ENCODE results near the gene ATP11B.
A peak's percentile ranks its signal among the peaks of the same experiment; 100 is the strongest.
"Not testable (repeated sequence)": the region's sequence is repeated elsewhere in the genome, so short reads cannot be mapped to it uniquely, and the experiment has no call there.

ATP11B gene

DNA sequence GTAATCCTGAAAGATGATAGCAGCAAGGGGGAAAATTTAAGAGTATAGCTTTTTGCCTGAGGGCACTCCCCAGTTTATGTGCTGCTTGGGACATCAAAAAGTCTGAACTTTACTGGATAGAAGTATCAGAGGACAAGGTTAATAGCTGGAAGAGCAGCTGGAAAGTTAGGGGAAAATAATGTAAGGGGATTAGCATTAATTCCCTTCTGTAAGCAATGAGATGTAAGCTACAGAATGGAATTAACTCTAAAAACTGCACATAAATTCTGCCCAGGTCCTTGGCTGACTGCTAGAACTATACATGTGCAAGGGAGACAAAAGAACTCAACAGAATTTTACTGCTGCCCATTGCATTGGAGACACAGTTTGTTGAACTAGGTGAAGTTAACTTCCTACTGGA is 55.6 kb downstream of the ATP11B start:
- no peak for DNase-seq

DNA sequence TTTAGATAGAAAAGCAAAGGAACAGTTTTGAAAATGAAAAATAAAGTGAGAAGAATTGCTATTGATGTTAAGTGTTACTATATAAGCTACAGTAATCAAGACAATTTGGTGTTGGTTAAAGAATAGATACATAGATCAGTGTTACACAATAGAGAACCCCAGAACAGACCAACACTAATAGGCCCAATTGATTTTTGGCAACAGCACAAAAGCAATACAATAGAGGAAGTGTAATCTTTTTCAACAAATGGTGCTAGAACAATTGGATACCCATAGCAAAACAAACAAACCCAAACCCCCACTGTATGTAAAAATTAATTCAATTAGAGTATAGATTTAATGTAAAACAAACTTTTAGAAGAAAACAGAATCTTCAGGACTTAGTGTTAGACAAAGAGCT is 61.8 kb downstream of the ATP11B start:
- no peak for DNase-seq

DNA sequence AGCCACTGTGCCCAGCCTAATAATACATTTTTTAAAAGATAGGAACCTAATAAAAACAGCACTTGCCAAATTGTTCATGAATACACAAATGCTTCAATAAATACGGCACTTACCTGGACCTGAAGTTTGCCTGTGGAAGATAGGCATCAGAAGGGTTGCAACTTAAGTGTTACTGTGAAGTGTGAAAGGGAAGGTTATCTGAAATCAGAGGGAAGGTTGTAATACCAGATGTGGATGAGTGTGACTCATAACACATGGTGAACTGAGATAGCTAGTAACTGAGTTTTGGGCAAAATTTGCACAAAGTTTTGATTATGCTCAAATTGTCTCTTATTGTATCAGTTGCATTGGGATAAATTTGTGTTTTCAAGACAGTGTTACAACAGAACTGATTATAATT is 68.0 kb downstream of the ATP11B start:
- peak; percentile 59 for DNase-seq

DNA sequence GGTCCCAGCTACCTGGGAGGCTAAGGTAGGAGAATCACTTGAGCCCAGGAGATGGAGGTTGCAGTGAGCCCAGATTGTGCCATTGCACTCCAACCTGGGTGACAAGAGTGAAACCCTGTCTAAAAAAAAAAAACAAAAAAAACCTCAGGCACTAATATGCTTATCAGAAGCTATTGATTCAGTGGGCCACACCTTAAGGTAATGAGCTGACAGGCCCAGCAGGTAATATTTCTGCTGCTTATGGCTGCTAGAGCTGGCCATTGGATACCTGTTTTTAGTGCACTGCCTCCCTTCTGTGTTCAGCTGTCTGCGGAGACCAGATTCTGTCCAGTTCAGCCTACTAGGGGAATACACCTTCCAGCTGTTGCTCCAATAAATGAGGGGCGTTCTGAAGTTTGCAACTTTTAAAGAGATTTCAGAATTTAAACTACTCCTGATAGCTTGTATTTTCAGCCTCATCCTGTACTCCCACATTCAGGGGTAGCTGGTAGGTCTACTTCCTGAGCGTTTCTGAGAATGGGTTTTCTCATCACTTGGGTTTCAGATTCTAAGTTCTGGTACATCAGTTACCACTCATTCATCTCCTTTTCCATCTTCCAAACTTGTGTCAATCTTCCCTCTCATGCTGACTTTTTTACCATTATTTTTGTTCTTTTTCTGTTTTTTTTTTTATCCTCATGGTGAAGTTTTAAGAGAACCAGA is 69.0 kb downstream of the ATP11B start:
- DNase-seq: no peak

DNA sequence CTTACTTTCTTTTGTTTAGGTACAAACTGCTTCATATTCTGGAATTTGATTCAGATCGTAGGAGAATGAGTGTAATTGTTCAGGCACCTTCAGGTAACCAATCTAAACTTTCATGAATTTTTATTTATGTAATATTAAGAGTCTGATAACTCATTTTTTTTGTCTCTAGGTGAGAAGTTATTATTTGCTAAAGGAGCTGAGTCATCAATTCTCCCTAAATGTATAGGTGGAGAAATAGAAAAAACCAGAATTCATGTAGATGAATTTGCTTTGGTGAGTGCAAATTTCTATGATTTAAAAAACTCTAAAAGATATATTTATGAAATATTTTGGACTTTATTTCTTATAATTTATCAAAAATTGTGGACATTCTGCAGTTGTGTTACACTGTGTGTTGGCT is 75.8 kb downstream of the ATP11B start:
- DNase-seq: no peak

DNA sequence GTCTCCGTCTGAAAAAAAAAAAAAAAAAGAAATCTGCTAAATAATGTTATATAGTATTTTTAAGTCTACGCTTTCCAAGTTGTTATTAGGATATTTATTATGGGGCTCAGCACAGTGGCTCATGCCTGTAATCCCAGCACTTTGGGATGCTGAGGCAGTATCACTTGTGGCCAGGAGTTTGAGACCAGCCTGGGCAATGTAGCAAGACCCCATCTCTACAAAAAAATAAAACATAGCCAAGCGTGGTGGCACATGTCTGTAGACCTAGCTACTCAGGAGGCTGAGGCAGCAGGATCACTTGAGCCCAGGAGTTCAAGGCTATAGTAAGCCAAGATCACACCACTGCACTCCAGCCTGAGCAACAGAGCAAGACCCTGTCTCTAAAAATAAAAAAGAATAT is 77.6 kb downstream of the ATP11B start:
- DNase-seq: not testable (repeated sequence)

DNA sequence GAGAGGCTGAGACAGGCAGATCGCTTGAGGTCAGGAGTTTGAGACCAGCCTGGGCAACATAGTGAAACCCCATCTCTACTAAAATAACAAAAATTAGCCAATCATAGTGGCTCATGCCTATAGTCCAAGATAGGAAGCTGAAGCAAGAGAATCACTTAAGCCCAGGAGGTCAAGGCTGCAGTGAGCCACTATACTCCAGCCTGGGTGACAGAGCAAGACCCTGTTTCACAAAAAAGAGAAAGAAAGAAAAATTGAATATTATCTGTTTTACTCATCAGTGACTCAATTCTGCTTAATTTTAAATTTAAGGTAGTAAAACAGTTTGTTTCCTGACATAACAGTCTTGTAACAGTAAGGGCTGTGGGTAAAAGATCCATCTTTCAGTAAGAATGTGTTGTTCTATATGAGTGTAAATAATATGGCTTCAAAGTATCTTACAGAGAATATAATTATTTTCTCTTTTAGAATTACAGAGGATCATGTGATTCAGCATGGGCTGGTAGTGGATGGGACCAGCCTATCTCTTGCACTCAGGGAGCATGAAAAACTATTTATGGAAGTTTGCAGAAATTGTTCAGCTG is 85.8 kb downstream of the ATP11B start:
- no peak for DNase-seq

DNA sequence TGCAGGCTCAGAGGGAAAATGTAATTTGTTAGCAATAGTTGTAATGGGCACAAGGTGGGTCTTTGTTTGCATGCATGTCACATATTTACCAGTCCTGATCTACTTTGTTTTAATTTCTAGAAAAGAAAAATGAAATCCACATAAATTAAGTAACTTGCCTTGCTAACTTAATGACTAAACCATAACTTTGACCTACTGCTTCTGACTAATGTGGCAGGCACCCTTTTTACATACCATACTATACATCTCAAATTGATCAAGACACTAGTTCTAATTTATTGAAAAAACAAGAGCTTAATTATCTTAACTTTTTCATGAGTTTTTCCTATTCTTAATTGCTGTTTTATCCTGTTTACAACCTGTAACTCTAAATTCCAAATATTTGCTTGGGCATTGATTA is 93.2 kb downstream of the ATP11B start:
- DNase-seq: no peak

DNA sequence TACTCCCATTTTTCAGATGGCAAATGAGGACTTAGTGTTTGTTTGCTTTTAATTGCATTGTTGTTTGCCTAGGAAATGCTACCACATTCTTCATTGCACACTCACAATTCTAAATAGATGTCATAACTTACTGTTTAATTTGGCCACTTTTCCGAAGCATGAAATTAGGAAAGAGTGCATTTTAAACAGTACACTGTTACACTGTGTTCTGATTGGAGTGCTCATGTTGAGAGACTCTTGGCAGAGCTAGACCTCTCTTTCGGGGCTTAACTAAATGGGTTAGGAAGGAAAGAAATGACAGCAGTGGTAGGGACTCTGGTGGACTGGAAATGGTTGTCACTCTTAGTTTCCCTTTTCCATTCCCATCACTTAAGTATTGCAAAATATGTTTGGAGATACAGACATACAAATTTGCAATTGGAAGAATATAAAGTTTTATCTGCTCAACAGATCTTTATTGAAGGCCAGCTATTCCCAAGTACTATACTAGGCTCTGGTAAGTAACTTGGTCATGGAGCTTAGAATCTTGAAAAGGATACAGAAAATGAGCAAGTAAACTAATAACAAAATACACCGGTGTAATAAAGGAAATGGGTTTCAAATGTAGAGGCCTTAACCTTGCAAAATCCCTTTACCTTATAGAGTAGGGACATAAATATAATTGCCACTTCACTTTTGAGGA is 96.8 kb downstream of the ATP11B start:
- no peak for DNase-seq

DNA sequence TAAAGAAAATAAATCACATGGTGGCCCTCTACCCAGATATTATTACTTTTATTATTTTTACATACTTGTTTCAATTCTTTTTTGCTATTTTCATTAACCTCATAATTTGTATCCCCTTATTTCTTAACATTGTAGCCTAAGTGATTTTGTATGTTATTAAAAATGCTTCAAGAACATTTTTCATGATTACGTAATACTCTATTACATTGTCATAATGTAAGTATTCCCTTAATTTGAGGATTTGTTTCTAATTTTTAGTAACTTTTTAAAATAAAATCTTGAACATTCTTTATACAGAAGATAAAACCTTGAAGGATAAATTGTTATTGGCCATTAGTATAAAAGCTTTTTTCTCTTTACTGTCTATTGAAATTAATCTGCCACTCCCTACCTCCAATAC is 98.1 kb downstream of the ATP11B start:
- no peak for DNase-seq

DNA sequence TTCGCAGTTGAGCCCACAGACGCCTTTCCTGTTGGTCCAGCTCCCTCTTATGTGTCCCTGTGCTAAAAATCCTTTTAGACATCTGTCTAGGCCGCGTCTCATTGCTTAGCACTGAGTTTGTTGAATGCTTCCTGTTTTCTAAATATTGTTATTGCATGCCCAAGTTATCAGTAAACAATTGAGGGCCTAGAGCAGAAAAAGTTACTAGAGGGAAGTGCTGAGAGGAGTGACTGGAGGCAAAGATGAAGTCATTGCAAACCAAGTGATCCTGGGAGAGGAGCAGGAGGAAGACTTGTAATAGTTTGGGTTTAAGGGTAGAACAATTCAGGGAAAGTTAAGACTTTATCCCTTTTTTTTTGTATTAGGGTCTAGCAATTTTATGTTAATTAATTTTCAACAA is 98.9 kb downstream of the ATP11B start:
- DNase-seq: no peak

DNA sequence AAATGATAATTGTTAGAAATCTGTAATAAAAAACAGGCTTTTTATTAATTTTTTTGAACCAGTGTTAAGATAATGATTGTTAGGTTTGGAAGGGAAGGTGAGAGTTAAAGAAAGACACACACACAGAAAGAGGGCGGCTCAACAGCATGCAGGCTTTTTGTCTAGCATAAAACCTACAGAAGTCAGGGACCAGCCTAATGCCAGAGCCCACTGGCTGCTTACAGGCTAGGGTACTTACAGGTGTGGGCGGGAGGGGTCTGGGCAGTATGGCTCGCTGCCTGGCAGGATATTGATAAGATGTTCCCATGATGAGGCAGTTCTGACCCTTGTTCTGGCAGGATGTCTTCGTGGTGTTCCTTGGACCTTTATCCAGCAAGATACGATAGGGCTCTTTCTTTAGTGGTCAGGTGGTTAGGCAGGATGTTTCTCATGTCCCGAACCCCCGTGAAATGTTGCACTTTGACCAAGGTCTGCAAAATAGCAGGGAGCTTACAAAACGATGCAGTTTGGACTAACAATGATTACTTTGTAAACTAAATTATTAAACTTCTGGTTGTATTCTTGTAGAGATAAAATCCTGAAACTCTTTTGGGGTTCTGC is 102.3 kb downstream of the ATP11B start:
- DNase-seq: peak; percentile 37

DNA sequence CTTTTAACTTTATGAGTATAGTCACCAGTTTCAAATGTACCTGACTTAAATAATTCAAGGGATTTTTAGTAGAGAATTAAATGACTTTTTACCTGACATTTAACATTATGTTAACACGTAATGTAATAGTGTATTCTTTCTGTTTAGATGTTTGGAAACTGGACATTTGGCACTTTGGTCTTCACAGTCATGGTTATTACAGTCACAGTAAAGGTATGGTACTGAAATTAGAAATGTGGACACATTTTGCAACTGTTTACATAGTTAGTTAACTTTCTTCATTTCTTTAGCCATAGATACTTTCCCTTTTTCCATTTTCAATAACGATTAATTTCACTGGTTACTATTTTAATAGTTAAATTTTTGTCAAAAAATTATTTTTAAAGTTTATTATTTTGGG is 103.2 kb downstream of the ATP11B start:
- DNase-seq: no peak

DNA sequence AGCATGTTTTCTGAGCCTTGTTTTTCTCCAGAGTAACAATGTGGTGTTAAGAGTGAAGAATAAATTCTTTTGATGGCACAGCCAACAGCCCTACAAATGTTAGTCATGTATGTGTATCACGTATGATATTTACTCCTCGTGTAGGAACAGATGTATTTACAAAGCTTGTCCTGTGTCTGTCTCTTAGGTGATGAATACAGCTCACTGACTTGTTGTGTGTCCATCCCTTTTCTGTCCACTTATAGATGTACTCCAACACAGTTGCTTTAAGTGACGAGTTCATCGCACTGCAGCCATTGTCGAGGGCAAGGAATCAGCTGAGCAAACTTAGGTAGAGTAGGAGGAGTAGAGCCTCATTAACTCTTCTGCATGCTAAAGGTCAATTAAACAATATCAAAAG is 108.9 kb downstream of the ATP11B start:
- DNase-seq: no peak

DNA sequence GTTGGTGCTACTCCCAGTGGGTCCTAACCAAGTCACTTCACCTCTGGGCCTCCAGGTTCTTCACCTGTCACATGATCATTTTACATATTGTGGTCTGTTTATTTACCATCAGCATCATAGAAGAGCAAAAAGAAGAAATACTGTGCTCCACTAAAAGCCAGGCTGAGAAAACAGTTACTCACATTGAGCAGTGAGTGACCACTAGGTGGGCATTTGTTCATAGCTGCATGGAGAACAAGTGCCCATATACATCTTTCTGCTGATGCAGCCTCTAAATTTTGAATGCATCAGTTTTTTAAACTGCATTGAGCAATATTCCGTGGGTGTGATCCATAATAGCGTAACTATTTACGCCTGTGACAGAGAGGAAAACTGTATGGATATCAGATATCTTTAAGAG is 110.9 kb downstream of the ATP11B start:
- DNase-seq: no peak

DNA sequence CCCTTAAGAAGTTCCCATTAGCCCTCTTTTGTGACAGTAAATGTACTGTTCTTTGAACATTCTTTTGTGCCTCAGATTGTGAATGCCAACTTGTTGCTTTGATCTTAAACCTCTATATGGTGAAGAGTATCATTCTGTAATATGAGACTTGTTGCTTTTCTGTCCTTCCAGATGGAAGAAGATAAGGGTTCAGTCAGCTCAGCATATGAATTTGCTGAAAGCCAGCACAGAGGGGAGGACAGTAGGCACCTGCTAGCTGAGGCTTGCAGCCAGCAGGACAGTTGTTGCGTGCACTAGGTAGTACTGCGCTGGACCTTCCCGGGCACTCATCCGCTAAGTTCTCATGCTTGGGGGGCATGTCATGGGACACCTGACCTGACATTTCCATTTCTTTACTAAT is 112.3 kb downstream of the ATP11B start:
- peak; percentile 25 for DNase-seq

DNA sequence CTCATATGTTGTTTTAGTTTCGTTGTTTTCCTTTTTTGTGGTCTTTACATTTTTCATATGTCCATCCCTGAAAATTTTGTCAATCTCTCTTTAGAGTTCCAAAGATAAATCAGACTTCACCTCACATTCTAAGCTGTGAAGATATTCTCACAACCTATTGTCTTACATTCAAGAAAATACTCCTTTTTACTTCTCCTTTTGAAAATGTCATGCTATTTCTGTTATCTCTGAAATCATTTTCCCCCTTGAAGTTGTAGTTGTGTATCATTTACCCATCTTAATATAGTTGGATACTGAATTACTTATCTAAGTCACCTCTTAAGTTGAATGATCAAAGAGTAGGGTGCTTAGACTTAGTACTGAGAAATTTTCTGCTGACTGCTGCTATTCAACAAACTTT is 112.7 kb downstream of the ATP11B start:
- DNase-seq: no peak

DNA sequence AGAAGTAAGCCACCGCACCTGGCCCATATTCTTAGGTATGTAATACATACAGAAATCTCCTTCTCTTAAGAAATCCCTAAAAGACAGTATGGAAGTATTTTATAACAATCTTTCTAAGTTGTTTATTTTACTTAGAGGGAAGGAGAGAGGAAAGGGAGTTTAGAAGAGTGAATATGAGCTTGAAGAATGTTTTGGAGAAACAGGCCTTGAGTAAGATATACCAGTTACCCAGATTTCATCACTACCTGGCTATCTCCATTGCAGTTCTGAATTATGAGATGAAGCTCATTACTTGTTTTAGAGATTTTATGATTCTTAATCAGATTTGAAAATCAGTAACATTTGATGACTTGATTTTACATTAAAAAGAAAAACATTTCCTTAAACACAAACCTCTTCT is 115.2 kb downstream of the ATP11B start:
- DNase-seq: no peak

DNA sequence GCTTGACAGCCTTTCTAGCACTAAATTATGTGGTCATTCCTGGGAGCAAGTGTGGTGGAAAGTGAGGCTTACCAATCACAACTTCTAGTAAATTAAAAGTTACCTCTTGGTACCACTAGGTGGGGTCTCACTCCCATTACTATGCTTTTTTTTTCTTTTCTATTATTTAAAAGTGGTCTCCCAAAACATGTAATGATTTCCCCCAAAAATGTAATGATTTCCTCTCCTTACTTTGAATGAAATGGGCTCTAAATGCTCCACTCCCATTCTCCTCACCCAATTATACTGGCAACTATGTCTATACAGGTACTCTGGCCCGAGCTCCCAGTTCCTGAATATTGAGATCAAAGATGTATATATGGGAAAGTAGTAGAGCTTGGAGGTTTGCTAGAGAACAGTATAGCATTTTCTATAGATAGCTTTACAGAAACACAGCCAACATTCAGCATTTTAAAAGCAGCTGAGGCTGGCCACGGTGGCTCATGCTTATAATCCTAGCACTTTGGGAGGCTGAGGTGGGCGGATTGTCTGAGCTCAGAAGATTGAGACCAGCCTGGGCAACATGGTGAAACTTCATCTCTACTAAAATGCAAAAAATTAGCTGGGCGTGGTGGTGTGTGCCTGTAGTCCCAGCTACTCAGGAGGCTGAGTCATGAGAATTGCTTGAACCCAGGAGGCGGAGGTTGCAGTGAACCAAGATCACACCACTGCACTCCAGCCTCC is 116.2 kb downstream of the ATP11B start:
- peak; percentile 66 for DNase-seq

DNA sequence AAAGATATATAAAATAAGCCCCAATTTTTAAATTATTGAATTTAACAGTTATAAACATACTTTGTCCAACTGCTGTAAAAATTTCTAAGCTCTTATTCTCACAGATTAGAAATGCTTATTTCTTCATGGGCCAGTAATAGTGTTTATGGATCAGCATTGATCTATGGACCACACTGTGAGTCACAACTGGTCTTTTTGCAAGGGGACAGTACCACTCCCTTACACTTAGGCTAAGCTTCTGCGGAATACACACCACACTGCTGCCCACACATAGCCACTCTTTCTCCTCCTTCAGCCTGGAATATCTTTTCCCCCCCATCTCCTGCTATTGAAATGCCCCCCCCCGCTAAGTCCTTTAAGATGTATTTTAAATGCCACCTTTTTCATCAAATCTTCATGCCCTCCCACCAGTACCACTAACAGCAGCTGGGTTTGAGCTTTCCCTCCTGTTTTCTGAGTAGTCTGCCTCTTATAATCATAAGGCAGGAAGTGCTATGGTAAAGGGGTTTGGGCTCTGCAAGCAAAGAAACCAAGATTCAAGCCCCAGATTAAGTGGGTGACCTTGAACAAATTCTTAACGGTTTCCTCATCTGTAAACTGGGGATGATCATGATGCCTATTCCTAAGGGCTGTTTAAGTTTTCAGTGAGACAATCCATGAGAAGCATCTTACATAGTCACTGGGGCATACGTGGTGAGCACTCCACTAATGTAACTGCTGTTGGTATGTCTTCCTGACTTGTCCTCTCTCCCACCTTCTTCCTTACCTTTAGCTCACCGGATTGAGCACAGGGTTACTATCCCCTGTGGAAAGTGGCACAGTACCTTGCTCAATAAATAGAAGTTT is 117.9 kb downstream of the ATP11B start:
- DNase-seq: no peak

DNA sequence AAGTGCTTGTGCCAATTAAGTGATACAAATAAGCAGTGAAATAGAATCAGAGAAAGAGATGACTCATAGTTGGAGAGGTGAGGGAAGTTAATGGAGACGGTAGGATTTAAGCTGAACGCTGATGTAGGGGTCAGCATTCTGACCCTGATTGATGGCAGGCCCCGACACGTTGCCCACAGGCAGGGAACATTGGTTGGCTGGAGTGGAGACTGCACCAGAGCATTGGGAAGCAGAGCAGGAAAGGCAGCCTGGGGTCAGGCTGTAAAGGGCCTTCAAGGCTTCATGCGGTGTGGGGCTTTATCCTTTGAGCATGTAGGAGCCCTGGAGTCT is 118.4 kb downstream of the ATP11B start:
- no peak for DNase-seq

DNA sequence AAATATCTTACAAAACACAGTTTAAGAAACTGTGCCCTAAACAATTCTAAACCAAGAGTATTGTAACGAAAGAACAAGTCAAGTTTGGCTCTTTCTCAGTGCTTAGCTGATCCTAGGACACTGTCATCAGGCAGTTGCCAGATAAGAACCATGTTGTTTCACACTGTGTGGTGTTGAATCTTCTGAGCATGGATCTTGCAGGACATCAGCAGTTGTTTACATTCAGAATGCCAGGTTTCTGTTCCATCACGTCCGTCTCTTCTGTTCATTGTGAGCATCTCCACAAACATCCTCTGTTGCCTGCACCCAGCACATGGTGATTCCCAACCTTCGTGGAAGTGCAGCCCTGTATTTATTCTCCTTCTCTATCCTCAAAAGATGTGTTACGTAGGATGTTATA is 119.2 kb downstream of the ATP11B start:
- DNase-seq: peak; percentile 46

DNA sequence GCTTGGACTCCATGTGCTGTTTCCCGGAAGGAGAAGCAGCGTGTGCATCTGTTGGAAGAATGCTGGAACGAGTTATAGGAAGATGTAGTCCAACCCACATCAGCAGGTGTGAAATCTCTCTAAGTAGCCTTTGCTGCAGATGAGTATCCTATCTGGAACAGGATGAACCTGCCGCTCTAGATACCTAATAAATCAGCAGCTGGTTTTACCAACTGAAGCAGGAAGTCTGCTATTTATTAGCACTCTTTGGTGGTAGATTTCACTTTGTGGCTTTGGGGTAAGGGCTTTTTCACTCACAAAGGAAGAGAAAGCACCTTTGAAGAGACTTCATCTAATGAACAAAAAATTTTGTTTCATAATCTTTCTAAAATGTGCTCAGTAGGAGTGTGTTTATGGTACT is 120.6 kb downstream of the ATP11B start:
- peak; percentile 38 for DNase-seq

Data from hematopoietic multipotent progenitor cell treated with erythropoietin and hydrocortisone succinate and interleukin-3 and kit ligand, for 8 days (in vitro differentiated cells).